BLaER1 treated with 17β-estradiol and CSF1 and Interleukin-3, amounts not matched to agents 10 nM and 100 nM (cell line): ENCODE results near the gene IGSF23.

ENCODE experiments used
- H3K27ac ChIP-seq, 11 experiments: shearing (Covaris generic); formaldehyde crosslinking; 2 replicates each; pipeline ENCODE4 v1.8.1; 2022
- H3K27me3 ChIP-seq, 11 experiments: shearing (Covaris generic); formaldehyde crosslinking; 2 replicates each; pipeline ENCODE4 v1.8.1; 2022
- H3K36me3 ChIP-seq, 11 experiments: shearing (Covaris generic); formaldehyde crosslinking; 2 replicates each; pipeline ENCODE4 v1.8.1; 2022
- H3K4me1 ChIP-seq, 10 experiments: shearing (Covaris generic); formaldehyde crosslinking; 2 replicates each; pipeline ENCODE4 v1.8.1; 2022
- H3K4me2 ChIP-seq, 11 experiments: shearing (Covaris generic); formaldehyde crosslinking; 2 replicates each; pipeline ENCODE4 v1.8.1; 2022
- H3K4me3 ChIP-seq, 10 experiments: shearing (Covaris generic); formaldehyde crosslinking; 2 replicates each; pipeline ENCODE4 v1.8.1; 2022
- H3K9ac ChIP-seq, 11 experiments: shearing (Covaris generic); formaldehyde crosslinking; 2 replicates each; pipeline ENCODE4 v1.8.1; 2022
- H3K9me3 ChIP-seq, 11 experiments: shearing (Covaris generic); formaldehyde crosslinking; replicated peaks in 1 of 11; 2 replicates each; pipeline ENCODE4 v1.8.1; 2022
- H4K20me1 ChIP-seq, 11 experiments: shearing (Covaris generic); formaldehyde crosslinking; 2 replicates each; pipeline ENCODE4 v1.8.1; 2022
- Cebpa-rat ChIP-seq, 11 experiments: shearing (Covaris generic); IDR thresholded peaks; 2 replicates each; pipeline ENCODE4 v1.8.1; 2022

Gene IGSF23

DNA sequence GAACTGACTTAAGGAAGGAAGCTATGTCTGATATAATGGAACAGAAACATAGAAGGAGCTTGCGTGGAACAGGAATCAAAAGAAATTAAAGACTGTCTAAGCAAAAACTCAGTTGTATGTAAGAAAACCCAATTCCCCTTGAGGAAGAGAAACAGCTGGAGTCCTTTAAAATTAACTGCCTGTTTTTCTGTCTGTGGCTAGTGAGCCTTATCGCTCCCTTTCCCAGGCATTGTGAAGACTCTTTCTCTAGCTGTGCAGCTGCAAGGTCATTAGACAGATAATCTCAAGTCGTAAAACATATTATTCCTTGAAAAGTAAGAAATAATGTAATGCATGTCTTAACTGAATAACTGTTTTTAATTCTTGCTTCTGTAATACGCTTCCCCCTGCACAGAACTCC is 39.7 kb upstream of the IGSF23 start:
- no peak overlapping the region for H3K9ac ChIP-seq
- H3K9me3 ChIP-seq, result no peaks in the 10 kb centered on the region; a peak in 1 of 22 replicates
- no peaks in the 10 kb centered on the region for H3K27me3 ChIP-seq
- no peaks in the 10 kb centered on the region for H3K36me3 ChIP-seq
- peaks cover 0 to 35% (median 13%) of the 10 kb centered on the region in 10 experiments; a peak in 11 of 20 replicates for H3K4me1 ChIP-seq
- no peak overlapping the region for H3K4me3 ChIP-seq
- no peaks in the 10 kb centered on the region for H4K20me1 ChIP-seq
- H3K27ac ChIP-seq, result no peak overlapping the region
- peak overlapping the region in 6 of 11 experiments; percentile 0 to 62 (median 14); a peak in 9 of 22 replicates for H3K4me2 ChIP-seq
- no peak for TF ChIP-seq Cebpa-rat (IDR thresholded peaks at IDR 0.05)

GRCh38 chr19:44574186-44574950 is 39.0 kb upstream of the IGSF23 start:
- no peaks in the 10 kb centered on the region for H3K36me3 ChIP-seq
- peak overlapping the region in 5 of 11 experiments; percentile 5 to 62 (median 14); a peak in 7 of 22 replicates for H3K4me2 ChIP-seq
- no peak for TF ChIP-seq Cebpa-rat (IDR thresholded peaks at IDR 0.05)
- no peak overlapping the region for H3K4me3 ChIP-seq
- H3K27me3 ChIP-seq, result no peaks in the 10 kb centered on the region
- peaks cover 0 to 35% (median 13%) of the 10 kb centered on the region in 10 experiments; a peak in 11 of 20 replicates for H3K4me1 ChIP-seq
- peaks cover 0 to 2% (median 0%) of the 10 kb centered on the region in 11 experiments; a peak in 3 of 22 replicates for H3K9me3 ChIP-seq
- H4K20me1 ChIP-seq, result no peaks in the 10 kb centered on the region
- H3K9ac ChIP-seq, result no peak overlapping the region
- no peak overlapping the region for H3K27ac ChIP-seq

- no peaks in the 10 kb centered on the region for H3K36me3 ChIP-seq
These were observed 38.2 kb upstream of the IGSF23 start for GRCh38 chr19:44575116-44575700.

GRCh38 chr19:44576843-44577565 is 36.4 kb upstream of the IGSF23 start:
- H4K20me1 ChIP-seq, result no peaks in the 10 kb centered on the region
- H3K36me3 ChIP-seq, result no peaks in the 10 kb centered on the region
- no peaks in the 10 kb centered on the region for H3K27me3 ChIP-seq
- H3K4me2 ChIP-seq, result no peak overlapping the region
- peaks cover 0 to 12% (median 0%) of the 10 kb centered on the region in 11 experiments; a peak in 4 of 22 replicates for H3K9me3 ChIP-seq
- H3K9ac ChIP-seq, result no peak overlapping the region
- peaks cover 0 to 23% (median 13%) of the 10 kb centered on the region in 10 experiments; a peak in 11 of 20 replicates for H3K4me1 ChIP-seq
- H3K27ac ChIP-seq, result no peak overlapping the region
- no peak for TF ChIP-seq Cebpa-rat (IDR thresholded peaks at IDR 0.05)
- H3K4me3 ChIP-seq, result no peak overlapping the region

More at GRCh38 chr19:44575116-44575700, 38.2 kb upstream of the IGSF23 start:
- Histone ChIP-seq H3K27me3 (no peaks in the 10 kb centered on the region), H3K9me3 (peaks cover 0 to 10% (median 0%) of the 10 kb centered on the region in 11 experiments; a peak in 4 of 22 replicates), H3K27ac (no peak overlapping the region), H4K20me1 (no peaks in the 10 kb centered on the region), H3K9ac (no peak overlapping the region), H3K4me1 (peaks cover 0 to 35% (median 13%) of the 10 kb centered on the region in 10 experiments; a peak in 11 of 20 replicates), H3K4me2 (no peak overlapping the region), H3K4me3 (no peak overlapping the region)
- no peak for TF ChIP-seq Cebpa-rat (IDR thresholded peaks at IDR 0.05)

DNA sequence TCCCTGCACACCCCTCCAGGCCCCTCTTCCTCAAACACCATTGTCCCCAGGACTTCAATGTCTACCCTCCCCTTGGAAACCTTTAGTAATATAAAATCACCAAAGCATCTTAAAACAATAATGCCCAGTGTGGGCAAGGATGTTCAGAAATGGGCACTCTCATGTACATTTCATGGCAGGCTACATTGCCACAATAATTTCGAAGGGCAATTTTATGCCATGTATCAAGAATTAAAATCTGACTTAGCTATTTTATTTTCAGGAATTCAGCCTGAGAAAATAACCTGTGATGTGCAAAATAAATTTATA is 35.8 kb upstream of the IGSF23 start:
- no peak overlapping the region for H3K27ac ChIP-seq
- H3K4me1 ChIP-seq, result peaks cover 0 to 18% (median 11%) of the 10 kb centered on the region in 10 experiments; a peak in 10 of 20 replicates
- no peak overlapping the region for H3K9ac ChIP-seq
- H4K20me1 ChIP-seq, result no peaks in the 10 kb centered on the region
- H3K4me3 ChIP-seq, result no peak overlapping the region
- no peak for TF ChIP-seq Cebpa-rat (IDR thresholded peaks at IDR 0.05)
- H3K9me3 ChIP-seq, result peaks cover 0 to 12% (median 0%) of the 10 kb centered on the region in 11 experiments; a peak in 4 of 22 replicates
- H3K4me2 ChIP-seq, result no peak overlapping the region
- H3K36me3 ChIP-seq, result no peaks in the 10 kb centered on the region
- H3K27me3 ChIP-seq, result no peaks in the 10 kb centered on the region

DNA sequence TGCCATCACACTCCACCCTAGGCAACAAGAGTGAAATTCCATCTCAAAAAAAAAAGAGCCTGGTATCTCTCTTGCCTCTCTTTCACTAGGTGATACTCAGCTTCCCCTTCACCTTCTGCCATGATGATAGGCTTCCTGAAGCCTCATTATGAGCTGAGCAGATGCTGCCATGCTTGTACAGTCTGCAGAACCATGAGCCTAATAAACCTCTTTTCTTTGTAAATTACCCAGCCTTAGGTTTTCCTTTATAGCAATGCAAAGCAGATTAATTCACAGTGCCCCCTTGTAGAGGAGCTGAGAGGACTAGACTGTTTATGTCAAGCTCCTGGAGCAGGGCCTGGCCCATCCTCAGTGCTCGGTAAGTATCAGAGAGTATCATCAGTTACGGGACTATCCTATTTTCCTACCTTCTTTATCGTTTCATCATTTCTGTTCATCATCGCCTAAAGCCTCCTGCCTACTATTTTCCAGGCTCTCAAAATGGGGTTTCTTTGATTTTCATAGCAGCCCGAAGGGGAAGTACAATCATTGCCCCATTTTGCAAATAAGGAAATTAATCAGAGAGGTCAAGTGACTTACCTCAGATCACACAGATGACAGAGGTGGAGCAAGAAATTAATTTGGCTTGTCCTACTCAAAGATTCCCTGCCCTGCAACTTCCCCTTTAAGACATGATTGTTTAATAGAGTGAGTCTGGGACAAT is 33.5 kb upstream of the IGSF23 start:
- peaks cover 0 to 15% (median 0%) of the 10 kb centered on the region in 11 experiments; a peak in 7 of 22 replicates for H3K9me3 ChIP-seq
- no peak overlapping the region for H3K4me2 ChIP-seq
- H3K27me3 ChIP-seq, result no peaks in the 10 kb centered on the region
- H4K20me1 ChIP-seq, result no peaks in the 10 kb centered on the region
- no peak overlapping the region for H3K27ac ChIP-seq
- H3K4me1 ChIP-seq, result no peaks in the 10 kb centered on the region
- H3K4me3 ChIP-seq, result no peak overlapping the region
- TF ChIP-seq Cebpa-rat (IDR thresholded peaks at IDR 0.05), result no peak
- no peak overlapping the region for H3K9ac ChIP-seq
- no peaks in the 10 kb centered on the region for H3K36me3 ChIP-seq

- Histone ChIP-seq H3K27me3 (no peaks in the 10 kb centered on the region), H3K27ac (no peak overlapping the region), H3K36me3 (no peaks in the 10 kb centered on the region), H3K4me3 (no peak overlapping the region), H3K4me1 (no peaks in the 10 kb centered on the region), H3K9me3 (peaks cover 0 to 21% (median 5%) of the 10 kb centered on the region in 11 experiments; a peak in 18 of 22 replicates), H3K4me2 (no peak overlapping the region), H3K9ac (no peak overlapping the region), H4K20me1 (no peaks in the 10 kb centered on the region)
- no peak for TF ChIP-seq Cebpa-rat (IDR thresholded peaks at IDR 0.05)
These were observed 32.9 kb upstream of the IGSF23 start for GRCh38 chr19:44580366-44580895.

- no peak overlapping the region for H3K9ac ChIP-seq
- H3K4me1 ChIP-seq, result peaks cover 0 to 4% (median 0%) of the 10 kb centered on the region in 10 experiments; a peak in 4 of 20 replicates
- no peak overlapping the region for H3K4me2 ChIP-seq
- no peak overlapping the region for H3K27ac ChIP-seq
- H3K9me3 ChIP-seq, result peaks cover 0 to 30% (median 14%) of the 10 kb centered on the region in 11 experiments; a peak in 18 of 22 replicates
- no peaks in the 10 kb centered on the region for H3K27me3 ChIP-seq
- H4K20me1 ChIP-seq, result no peaks in the 10 kb centered on the region
- H3K4me3 ChIP-seq, result no peak overlapping the region
- TF ChIP-seq Cebpa-rat (IDR thresholded peaks at IDR 0.05), result no peak
- no peaks in the 10 kb centered on the region for H3K36me3 ChIP-seq
These were observed 32.1 kb upstream of the IGSF23 start for GRCh38 chr19:44581288-44581687.
